ENCODE results near the gene BCL2.

The BCL2 gene

GRCh38 chr18:63083020-63083531 lies 236.5 kb downstream of the BCL2 start:
- DNase-seq (ENCODE audit: extremely low read depth, insufficient read length): no peak
- Histone ChIP-seq H3K36me3 (ENCODE audit: control insufficient read depth, insufficient read depth, low read length) (no peaks in the 10 kb centered on the region), H3K27me3 (replicated peaks; ENCODE audit: control insufficient read depth, insufficient read depth, low read length) (no peaks in the 10 kb centered on the region), H3K4me3 (replicated peaks; ENCODE audit: low read depth, low read length) (no peak overlapping the region)
- no peak for TF ChIP-seq CTCF (IDR thresholded peaks at IDR 0.05; ENCODE audit: insufficient read depth, low read length, poor library complexity, severe bottlenecking)

DNA sequence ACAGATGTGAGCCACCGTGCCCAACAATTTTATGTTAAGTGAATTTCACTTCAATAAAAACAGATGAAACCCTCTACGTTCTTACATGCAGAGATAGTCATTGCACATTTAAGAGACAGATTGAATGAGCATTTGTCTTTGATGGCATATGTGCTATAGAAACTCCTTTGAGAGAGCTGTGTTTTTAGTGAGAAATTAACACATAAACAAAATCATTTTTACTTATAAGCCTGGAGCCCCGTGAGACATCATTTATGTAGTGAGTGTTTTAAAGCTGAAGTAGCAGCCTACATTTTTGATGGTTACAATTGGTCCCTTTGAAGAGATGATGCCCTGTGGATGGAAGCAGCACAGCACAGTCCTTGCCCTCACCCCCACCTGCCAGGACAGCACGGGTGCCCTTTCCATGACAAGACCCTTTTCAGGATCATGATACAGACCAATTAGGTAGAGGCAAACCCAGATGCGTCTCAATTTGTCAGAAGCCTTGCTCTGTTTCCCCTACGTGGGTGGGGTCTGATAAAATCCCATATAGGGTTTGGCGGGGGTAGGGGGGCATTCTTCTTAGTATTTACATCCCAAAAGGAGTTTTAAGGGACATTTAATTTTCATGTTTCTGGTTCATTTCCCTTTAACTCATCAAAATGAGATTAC lies 237.1 kb downstream of the BCL2 start:
- no peaks in the 10 kb centered on the region for H3K36me3 ChIP-seq (ENCODE audit: control insufficient read depth, insufficient read depth, low read length)
- no peaks in the 10 kb centered on the region for H3K27me3 ChIP-seq (replicated peaks; ENCODE audit: control insufficient read depth, insufficient read depth, low read length)
- no peak for TF ChIP-seq CTCF (IDR thresholded peaks at IDR 0.05; ENCODE audit: insufficient read depth, low read length, poor library complexity, severe bottlenecking)
- no peak overlapping the region for H3K4me3 ChIP-seq (replicated peaks; ENCODE audit: low read depth, low read length)
- no peak for DNase-seq (ENCODE audit: extremely low read depth, insufficient read length)

DNA sequence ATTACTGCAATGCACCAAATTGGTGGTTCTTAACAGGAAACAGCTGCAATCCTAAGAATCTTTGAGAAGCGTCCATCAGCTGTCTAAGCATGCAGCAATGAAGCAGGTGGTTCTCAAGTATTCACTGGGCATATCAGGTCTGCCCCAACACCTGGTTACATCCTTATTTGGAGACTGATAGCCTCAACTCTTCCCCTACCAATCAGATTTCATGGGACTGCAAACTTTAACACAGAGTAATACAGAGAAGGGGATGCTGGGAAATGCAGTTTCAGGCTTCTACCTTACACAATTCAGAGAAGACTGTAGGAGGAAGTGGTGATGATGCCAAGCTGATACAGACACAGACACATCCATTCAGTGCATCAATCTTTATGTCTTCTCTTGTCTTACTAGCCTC lies 240.5 kb downstream of the BCL2 start:
- H3K4me3 ChIP-seq (replicated peaks; ENCODE audit: low read depth, low read length): no peak overlapping the region
- peak; percentile 64 for DNase-seq (ENCODE audit: extremely low read depth, insufficient read length)
- H3K36me3 ChIP-seq (ENCODE audit: control insufficient read depth, insufficient read depth, low read length): no peaks in the 10 kb centered on the region
- H3K27me3 ChIP-seq (replicated peaks; ENCODE audit: control insufficient read depth, insufficient read depth, low read length): no peaks in the 10 kb centered on the region
- TF ChIP-seq CTCF (IDR thresholded peaks at IDR 0.05; ENCODE audit: insufficient read depth, low read length, poor library complexity, severe bottlenecking): no peak

- no peaks in the 10 kb centered on the region for H3K36me3 ChIP-seq (ENCODE audit: control insufficient read depth, insufficient read depth, low read length)
- peak; percentile 79 for DNase-seq (ENCODE audit: extremely low read depth, insufficient read length)
- no peak for TF ChIP-seq CTCF (IDR thresholded peaks at IDR 0.05; ENCODE audit: insufficient read depth, low read length, poor library complexity, severe bottlenecking)
- no peak overlapping the region; the same call in 1 of the 2 replicates for H3K4me3 ChIP-seq (replicated peaks; ENCODE audit: low read depth, low read length)
- no peaks in the 10 kb centered on the region for H3K27me3 ChIP-seq (replicated peaks; ENCODE audit: control insufficient read depth, insufficient read depth, low read length)
These were observed 241.1 kb downstream of the BCL2 start for GRCh38 chr18:63078471-63078870.

DNA sequence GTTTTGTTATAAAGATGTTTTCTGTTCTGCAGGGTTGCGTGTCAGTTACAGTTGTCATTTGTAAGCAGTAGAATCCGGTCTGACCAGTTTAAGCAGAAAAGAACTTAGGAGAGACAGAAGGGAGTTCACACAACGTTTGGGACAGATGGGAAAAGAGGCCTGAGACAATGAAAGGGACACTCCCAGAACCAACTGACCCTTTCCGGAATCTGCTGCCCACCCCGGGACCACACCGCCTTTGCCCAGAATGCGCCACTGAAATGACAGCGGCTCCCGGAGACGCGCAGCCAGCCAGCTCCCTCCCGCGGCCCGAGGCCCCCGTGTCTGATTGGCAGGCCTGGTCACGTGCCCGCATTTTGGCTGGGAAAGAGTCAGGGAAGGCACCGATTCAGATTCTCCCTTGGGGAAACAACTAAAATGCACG lies 244.6 kb downstream of the BCL2 start:
- no peak for TF ChIP-seq CTCF (IDR thresholded peaks at IDR 0.05; ENCODE audit: insufficient read depth, low read length, poor library complexity, severe bottlenecking)
- Histone ChIP-seq H3K4me3 (replicated peaks; ENCODE audit: low read depth, low read length) (peak overlapping the region; percentile 26), H3K27me3 (replicated peaks; ENCODE audit: control insufficient read depth, insufficient read depth, low read length) (no peaks in the 10 kb centered on the region), H3K36me3 (ENCODE audit: control insufficient read depth, insufficient read depth, low read length) (no peaks in the 10 kb centered on the region)
- DNase-seq (ENCODE audit: extremely low read depth, insufficient read length): peak; percentile 68

Data from GM06990 (cell line).